Karpas-422 (cell line): ENCODE data around the gene FBXW5. TPM values are rescaled to one million over a fixed set of nuclear protein-coding genes. Genes with fewer than 3 reads are reported as not detected.

ENCODE experiments used
- DNase-seq: peaks from one replicate; pipeline ENCODE4 v3.0.0-alpha.2; 2015
- H2AFZ ChIP-seq: fragments of 200-600 bp; sonication (generic); 2 replicates; pipeline ENCODE4 v1.6.1; 2014; ENCODE audit warnings: antibody characterized with exemption, low read length, mixed read lengths
- H3K27ac ChIP-seq: fragments of 200-600 bp; sonication (generic); 2 replicates; pipeline ENCODE4 v1.5.1; 2014; ENCODE audit warnings: mild to moderate bottlenecking, low read length, moderate library complexity
- H3K27me3 ChIP-seq: fragments of 200-600 bp; sonication (generic); 2 replicates; pipeline ENCODE4 v1.6.1; 2014; ENCODE audit warnings: low read length, mixed read lengths
- H3K36me3 ChIP-seq: fragments of 200-600 bp; sonication (generic); 2 replicates; pipeline ENCODE4 v1.6.1; 2014; ENCODE audit warnings: low read length, mixed read lengths; ENCODE audit not compliant: insufficient read depth
- H3K4me1 ChIP-seq: fragments of 200-600 bp; sonication (generic); 2 replicates; pipeline ENCODE4 v1.6.1; 2014; ENCODE audit warnings: mild to moderate bottlenecking, low read length, mixed read lengths
- H3K4me2 ChIP-seq: fragments of 200-600 bp; sonication (generic); 2 replicates; pipeline ENCODE4 v1.6.1; 2014; ENCODE audit warnings: low read length, low read depth, mild to moderate bottlenecking; ENCODE audit not compliant: poor library complexity, severe bottlenecking
- H3K4me3 ChIP-seq: fragments of 200-600 bp; sonication (generic); 2 replicates; pipeline ENCODE4 v1.5.1; 2014; ENCODE audit warnings: mild to moderate bottlenecking, antibody characterized with exemption, low read length, mixed read lengths
- H3K79me2 ChIP-seq: fragments of 200-600 bp; sonication (generic); 2 replicates; pipeline ENCODE4 v1.6.1; 2014; ENCODE audit warnings: mild to moderate bottlenecking, low read length, mixed read lengths
- H3K9ac ChIP-seq: fragments of 200-600 bp; sonication (generic); 2 replicates; pipeline ENCODE4 v1.6.0; 2014; ENCODE audit warnings: low read length
- H3K9me2 ChIP-seq: fragments of 200-600 bp; sonication (generic), shearing (Covaris generic); replicated peaks from 2 replicates; pipeline ENCODE4 v1.6.0; 2014; ENCODE audit warnings: mild to moderate bottlenecking, low read length, moderate library complexity; ENCODE audit not compliant: insufficient read depth
- H3K9me3 ChIP-seq: fragments of 300-700, 200-600 bp; sonication (generic); 2 replicates; pipeline ENCODE4 v1.6.1; 2014; ENCODE audit warnings: low read length, mixed read lengths
- H4K20me1 ChIP-seq: fragments of 200-600 bp; sonication (generic); 2 replicates; pipeline ENCODE4 v1.6.1; 2014; ENCODE audit warnings: mild to moderate bottlenecking, antibody characterized with exemption, low read length, low read depth; ENCODE audit not compliant: insufficient read depth
- total RNA-seq: library from RNA; depleted of rRNA; stranded (reverse); fragments of >200 nt; shearing (Covaris generic); gene quantifications from 2 replicates; pipeline ENCODE4 v1.2.3, GENCODE V29; 2014; ENCODE audit warnings: low replicate concordance

FBXW5 gene
- total RNA-seq, 1 experiment from 2014 or later, result 37.3 TPM

GRCh38 chr9:136961279-136962065, 16.9 kb upstream of the FBXW5 start:
- H3K9me2 ChIP-seq, result no peaks in the 10 kb centered on the region

GRCh38 chr9:136960938-136961275, 16.4 kb upstream of the FBXW5 start:
- no peak overlapping the region for H2AFZ ChIP-seq
- no peaks in the 10 kb centered on the region for H3K27me3 ChIP-seq
- no peaks in the 10 kb centered on the region for H3K4me1 ChIP-seq
- no peak for DNase-seq
- no peaks in the 10 kb centered on the region for H3K36me3 ChIP-seq
- H3K9me2 ChIP-seq, result no peaks in the 10 kb centered on the region
- H3K27ac ChIP-seq, result no peak overlapping the region
- H4K20me1 ChIP-seq, result 0 out of 2 replicates have a peak, but pooled peaks cover 3% of the 10 kb centered on the region
- no peak overlapping the region for H3K4me2 ChIP-seq
- H3K79me2 ChIP-seq, result no peaks in the 10 kb centered on the region
- H3K4me3 ChIP-seq, result no peak overlapping the region
- no peaks in the 10 kb centered on the region for H3K9me3 ChIP-seq
- no peak overlapping the region for H3K9ac ChIP-seq

More at GRCh38 chr9:136961279-136962065, 16.9 kb upstream of the FBXW5 start:
- H2AFZ ChIP-seq, result no peak overlapping the region
- 0 out of 2 replicates have a peak, but pooled peaks cover 3% of the 10 kb centered on the region for H4K20me1 ChIP-seq
- no peak overlapping the region for H3K4me3 ChIP-seq
- no peak overlapping the region for H3K9ac ChIP-seq
- H3K27ac ChIP-seq, result no peak overlapping the region
- H3K9me3 ChIP-seq, result no peaks in the 10 kb centered on the region
- H3K36me3 ChIP-seq, result no peaks in the 10 kb centered on the region
- no peaks in the 10 kb centered on the region for H3K79me2 ChIP-seq
- no peak for DNase-seq
- H3K4me1 ChIP-seq, result no peaks in the 10 kb centered on the region
- H3K27me3 ChIP-seq, result no peaks in the 10 kb centered on the region
- H3K4me2 ChIP-seq, result no peak overlapping the region

GRCh38 chr9:136960212-136960937, 15.8 kb upstream of the FBXW5 start:
- Histone ChIP-seq H3K27me3 (no peaks in the 10 kb centered on the region), H3K4me3 (no peak overlapping the region), H2AFZ (no peak overlapping the region), H3K4me2 (no peak overlapping the region), H3K9ac (no peak overlapping the region), H3K79me2 (no peaks in the 10 kb centered on the region), H3K9me3 (no peaks in the 10 kb centered on the region), H3K36me3 (no peaks in the 10 kb centered on the region), H3K9me2 (no peaks in the 10 kb centered on the region), H3K27ac (no peak overlapping the region), H3K4me1 (no peaks in the 10 kb centered on the region), H4K20me1 (0 out of 2 replicates have a peak, but pooled peaks cover 3% of the 10 kb centered on the region)
- DNase-seq, result no peak

GRCh38 chr9:136958898-136959850, 14.6 kb upstream of the FBXW5 start:
- no peak for DNase-seq
- Histone ChIP-seq H3K79me2 (no peaks in the 10 kb centered on the region), H3K4me2 (no peak overlapping the region), H3K4me1 (no peaks in the 10 kb centered on the region), H3K36me3 (no peaks in the 10 kb centered on the region), H3K9me3 (no peaks in the 10 kb centered on the region), H3K27me3 (no peaks in the 10 kb centered on the region), H3K27ac (no peak overlapping the region), H4K20me1 (0 out of 2 replicates have a peak, but pooled peaks cover 3% of the 10 kb centered on the region), H3K9me2 (no peaks in the 10 kb centered on the region), H2AFZ (no peak overlapping the region), H3K9ac (no peak overlapping the region), H3K4me3 (no peak overlapping the region)

- no peak overlapping the region for H3K27ac ChIP-seq
- H2AFZ ChIP-seq, result no peak overlapping the region
- no peaks in the 10 kb centered on the region for H3K36me3 ChIP-seq
- no peak overlapping the region for H3K4me2 ChIP-seq
- H3K9ac ChIP-seq, result no peak overlapping the region
- 0 out of 2 replicates have a peak, but pooled peaks cover 3% of the 10 kb centered on the region for H4K20me1 ChIP-seq
- no peak for DNase-seq
- H3K4me3 ChIP-seq, result no peak overlapping the region
- no peaks in the 10 kb centered on the region for H3K27me3 ChIP-seq
- no peaks in the 10 kb centered on the region for H3K79me2 ChIP-seq
- H3K9me2 ChIP-seq, result no peaks in the 10 kb centered on the region
- H3K9me3 ChIP-seq, result no peaks in the 10 kb centered on the region
- no peaks in the 10 kb centered on the region for H3K4me1 ChIP-seq
These were observed 13.9 kb upstream of the FBXW5 start for GRCh38 chr9:136958473-136958872.

- Histone ChIP-seq H4K20me1 (0 out of 2 replicates have a peak, but pooled peaks cover 3% of the 10 kb centered on the region), H3K79me2 (no peaks in the 10 kb centered on the region), H3K27ac (no peak overlapping the region), H3K4me3 (no peak overlapping the region), H2AFZ (no peak overlapping the region), H3K4me2 (no peak overlapping the region), H3K27me3 (no peaks in the 10 kb centered on the region), H3K4me1 (no peaks in the 10 kb centered on the region), H3K9ac (no peak overlapping the region), H3K9me3 (no peaks in the 10 kb centered on the region), H3K9me2 (no peaks in the 10 kb centered on the region), H3K36me3 (no peaks in the 10 kb centered on the region)
- DNase-seq, result no peak
These were observed 13.4 kb upstream of the FBXW5 start for GRCh38 chr9:136957901-136958300.

GRCh38 chr9:136957461-136957860, 12.9 kb upstream of the FBXW5 start:
- no peaks in the 10 kb centered on the region for H3K4me1 ChIP-seq
- H3K27ac ChIP-seq, result no peak overlapping the region
- no peaks in the 10 kb centered on the region for H3K9me2 ChIP-seq
- no peaks in the 10 kb centered on the region for H3K9me3 ChIP-seq
- H3K79me2 ChIP-seq, result no peaks in the 10 kb centered on the region
- H3K4me2 ChIP-seq, result no peak overlapping the region
- no peaks in the 10 kb centered on the region for H3K27me3 ChIP-seq
- H3K9ac ChIP-seq, result no peak overlapping the region
- no peak overlapping the region for H2AFZ ChIP-seq
- H3K36me3 ChIP-seq, result no peaks in the 10 kb centered on the region
- DNase-seq, result no peak
- H3K4me3 ChIP-seq, result no peak overlapping the region
- 0 out of 2 replicates have a peak, but pooled peaks cover 3% of the 10 kb centered on the region for H4K20me1 ChIP-seq
